Astrocyte (in vitro differentiated cells and primary cell): ENCODE results near the gene OLFML3.

Experiments used
- CTCF ChIP-seq: IDR thresholded peaks from 2 replicates; pipeline ENCODE4 v1.5.1; 2011; ENCODE audit warnings: low read depth, mild to moderate bottlenecking, inconsistent platforms, low read length, moderate library complexity; ENCODE audit not compliant: insufficient read depth
- EZH2 ChIP-seq: IDR thresholded peaks from 2 replicates; pipeline ENCODE4 v1.6.1; 2012; ENCODE audit warnings: mild to moderate bottlenecking, low read length, inconsistent platforms; ENCODE audit not compliant: insufficient read depth

DNA sequence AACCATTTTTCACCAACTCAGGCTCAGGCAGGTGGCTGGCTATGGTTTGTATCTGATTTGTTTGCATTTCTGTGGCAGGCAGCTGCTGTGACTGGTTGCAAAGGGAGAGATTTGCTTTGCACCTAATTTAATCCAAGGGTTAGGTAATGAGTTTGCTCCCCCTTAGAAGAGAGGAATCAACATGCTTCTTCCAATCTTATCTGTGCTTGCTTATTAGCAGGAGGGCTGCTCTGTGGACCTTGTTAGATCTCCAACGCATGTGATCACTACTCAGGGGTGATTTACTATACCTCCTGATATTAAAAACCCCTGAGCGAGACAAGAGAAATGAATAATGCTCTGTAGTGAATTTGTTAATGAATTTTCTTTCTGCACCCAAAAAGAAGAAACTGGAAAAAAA is 20.5 kb downstream of the OLFML3 start:
- TF ChIP-seq CTCF, result no peak
- TF ChIP-seq EZH2, result no peak
